HL-60 (cell line): Measurements from ENCODE around the gene DAZAP1.

ENCODE experiments used
- CTCF ChIP-seq: IDR thresholded peaks from one replicate; pipeline ENCODE4 v1.5.1; 2011; ENCODE audit warnings: low read length, control low read depth, inconsistent platforms; ENCODE audit not compliant: insufficient read depth
- GABPA ChIP-seq: IDR thresholded peaks from 2 replicates; pipeline ENCODE4 v1.6.1; 2012; ENCODE audit warnings: low read depth
- POLR2AphosphoS5 ChIP-seq: IDR thresholded peaks from 2 replicates; pipeline ENCODE4 v1.6.1; 2012; ENCODE audit warnings: low read depth
- SPI1 ChIP-seq: IDR thresholded peaks from 2 replicates; pipeline ENCODE4 v1.6.1; 2012; ENCODE audit warnings: low read depth, mild to moderate bottlenecking, borderline replicate concordance

GRCh38 chr19:1410789-1411188, 3.4 kb downstream of the DAZAP1 start:
- no peak for TF ChIP-seq POLR2AphosphoS5
- TF ChIP-seq CTCF: no peak
- no peak for TF ChIP-seq SPI1
- no peak for TF ChIP-seq GABPA
